OCI-LY7 (cell line): ENCODE measurements around the gene RIF1. TPM values are rescaled to one million over a fixed set of nuclear protein-coding genes. Genes with fewer than 3 reads are reported as not detected.

ENCODE experiments used
- BruUV-seq: library from RNA; stranded (reverse); fragments of 400-500 nt; replicated peaks from 2 replicates; lab custom pipeline; 2021; lab: Mats Ljungman, UMichigan
- CTCF ChIA-PET: fragments of 300-600 bp; sonication (Branson Sonifier 250); formaldehyde crosslinking; loops from one replicate; lab custom pipeline; 2022; ENCODE audit warnings: antibody characterized with exemption; ENCODE audit not compliant: unreplicated experiment; lab: Charles Lee
- POLR2A ChIA-PET: fragments of 300-600 bp; sonication (Branson Sonifier 250); formaldehyde crosslinking; loops from one replicate; lab custom pipeline; 2022; ENCODE audit warnings: antibody characterized with exemption; lab: Charles Lee
- DNase-seq: peaks from one replicate; pipeline ENCODE4 v3.0.0-alpha.2; 2015; ENCODE audit warnings: low spot score
- H2AFZ ChIP-seq: fragments of 200-600 bp; sonication (generic), shearing (Covaris generic); 2 replicates; pipeline ENCODE4 v1.6.1; 2014; ENCODE audit warnings: mild to moderate bottlenecking, antibody characterized with exemption, low read length, moderate library complexity
- H3K27ac ChIP-seq: fragments of 200-600 bp; sonication (generic); 2 replicates; pipeline ENCODE4 v1.5.1; 2014; ENCODE audit warnings: mixed run types, low read depth, mild to moderate bottlenecking, moderate library complexity, low read length, inconsistent platforms; ENCODE audit not compliant: poor library complexity, severe bottlenecking
- H3K36me3 ChIP-seq: fragments of 200-600 bp; sonication (generic); 2 replicates; pipeline ENCODE4 v1.6.1; 2014; ENCODE audit warnings: mild to moderate bottlenecking, antibody characterized with exemption, low read length, moderate library complexity, mixed read lengths; ENCODE audit not compliant: insufficient read depth
- H3K4me1 ChIP-seq: fragments of 200-600 bp; sonication (generic); 2 replicates; pipeline ENCODE4 v1.5.1; 2014; ENCODE audit warnings: mild to moderate bottlenecking, low read length; ENCODE audit not compliant: insufficient read depth, poor library complexity, severe bottlenecking
- H3K4me2 ChIP-seq: fragments of 200-600 bp; sonication (generic); 2 replicates; pipeline ENCODE4 v1.6.1; 2014; ENCODE audit warnings: mild to moderate bottlenecking, low read length
- H3K4me3 ChIP-seq: fragments of 200-600 bp; sonication (generic); 2 replicates; pipeline ENCODE4 v1.5.1; 2014; ENCODE audit warnings: mild to moderate bottlenecking, low read depth, low read length; ENCODE audit not compliant: poor library complexity, severe bottlenecking
- H3K79me2 ChIP-seq: fragments of 200-600 bp; sonication (generic); 2 replicates; pipeline ENCODE4 v1.6.1; 2016; ENCODE audit warnings: low read depth, mild to moderate bottlenecking, low read length, moderate library complexity, mixed read lengths; ENCODE audit not compliant: insufficient read depth
- H3K9me2 ChIP-seq: fragments of 200-600 bp; sonication (generic); 2 replicates; pipeline ENCODE4 v1.6.1; 2016; ENCODE audit warnings: mild to moderate bottlenecking, low read length, mixed read lengths; ENCODE audit not compliant: insufficient read depth
- H3K9me3 ChIP-seq: fragments of 200-600 bp; sonication (generic); 2 replicates; pipeline ENCODE4 v1.6.1; 2014; ENCODE audit warnings: mild to moderate bottlenecking, mixed run types, low read length, mixed read lengths
- H4K20me1 ChIP-seq: fragments of 200-600 bp; sonication (generic); 2 replicates; pipeline ENCODE4 v1.6.1; 2014; ENCODE audit warnings: mild to moderate bottlenecking, antibody characterized with exemption, low read length, moderate library complexity, mixed read lengths; ENCODE audit not compliant: insufficient read depth
- CTCF ChIP-seq: fragments of 200-600 bp; sonication (generic); conservative IDR thresholded peaks from 2 replicates; pipeline ENCODE4 v1.5.1; 2014; ENCODE audit warnings: mild to moderate bottlenecking, antibody characterized with exemption, low read length, moderate library complexity, mixed read lengths
- EZH2phosphoT487 ChIP-seq: fragments of 200-600 bp; sonication (generic); IDR thresholded peaks from 2 replicates; pipeline ENCODE4 v1.6.1; 2018; ENCODE audit warnings: low read depth, borderline replicate concordance, mild to moderate bottlenecking, mixed run types, antibody characterized with exemption, low read length, moderate library complexity, mixed read lengths
- intact Hi-C: fragments of 100-400 bp; cut with micrococcal nuclease; formaldehyde crosslinking; loops from one replicate; pipeline ENCODE4 v1.10.0; 2022; ENCODE audit not compliant: unreplicated experiment
- total RNA-seq, 2 experiments: library from RNA; depleted of rRNA in 1 of 2; stranded (reverse); fragments of >200 nt in 1 of 2; shearing (Covaris generic) in 1 of 2; gene quantifications; 2 replicates each; pipeline ENCODE4 v1.2.3, GENCODE V29; 2014 to 2022

Gene RIF1
- total RNA-seq, 2 experiments from 2014 or later = 45.3 to 71.4 TPM

GRCh38 chr2:151486053-151486452 is 76.4 kb downstream of the RIF1 start:
- Histone ChIP-seq H3K9me2 (no peaks in the 10 kb centered on the region), H3K4me3 (no peak overlapping the region), H3K27ac (no peak overlapping the region), H3K4me1 (peaks cover 7% of the 10 kb centered on the region), H3K36me3 (peaks cover 55% of the 10 kb centered on the region), H2AFZ (no peak overlapping the region), H3K9me3 (no peaks in the 10 kb centered on the region), H3K79me2 (no peaks in the 10 kb centered on the region), H3K4me2 (no peak overlapping the region), H4K20me1 (no peaks in the 10 kb centered on the region)
- intact Hi-C loops = no loop called here
- POLR2A ChIA-PET = no interaction called here
- DNase-seq = no peak
- TSS peak; percentile 30 for BruUV-seq
- TF ChIP-seq CTCF (no peak), EZH2phosphoT487 (no peak)
- CTCF ChIA-PET = no interaction called here

GRCh38 chr2:151490276-151490675 is 80.6 kb downstream of the RIF1 start:
- H3K9me3 ChIP-seq = no peaks in the 10 kb centered on the region
- peaks cover 19% of the 10 kb centered on the region for H3K36me3 ChIP-seq
- no peaks in the 10 kb centered on the region for H3K9me2 ChIP-seq
- intact Hi-C loops = no loop called here
- H3K4me1 ChIP-seq = peaks cover 7% of the 10 kb centered on the region
- no TSS peak for BruUV-seq
- no peak overlapping the region for H3K27ac ChIP-seq
- DNase-seq = no peak
- ChIA-PET POLR2A (no interaction called here), CTCF (no interaction called here)
- H3K4me2 ChIP-seq = no peak overlapping the region
- no peak for TF ChIP-seq EZH2phosphoT487
- no peak for TF ChIP-seq CTCF
- no peak overlapping the region for H3K4me3 ChIP-seq
- H4K20me1 ChIP-seq = no peaks in the 10 kb centered on the region
- H2AFZ ChIP-seq = no peak overlapping the region
- H3K79me2 ChIP-seq = no peaks in the 10 kb centered on the region

GRCh38 chr2:151491496-151491895 is 81.8 kb downstream of the RIF1 start:
- no peaks in the 10 kb centered on the region for H3K9me3 ChIP-seq
- H3K27ac ChIP-seq = no peak overlapping the region
- BruUV-seq = no TSS peak
- CTCF ChIA-PET = no interaction called here
- POLR2A ChIA-PET = no interaction called here
- DNase-seq = no peak
- H2AFZ ChIP-seq = no peak overlapping the region
- H3K4me2 ChIP-seq = no peak overlapping the region
- H4K20me1 ChIP-seq = no peaks in the 10 kb centered on the region
- peaks cover 7% of the 10 kb centered on the region; the same call in 1 of the 2 replicates for H3K36me3 ChIP-seq
- no peaks in the 10 kb centered on the region for H3K4me1 ChIP-seq
- intact Hi-C loops = no loop called here
- no peak overlapping the region for H3K4me3 ChIP-seq
- H3K9me2 ChIP-seq = no peaks in the 10 kb centered on the region
- TF ChIP-seq EZH2phosphoT487 (no peak), CTCF (no peak)
- no peaks in the 10 kb centered on the region for H3K79me2 ChIP-seq
